ENCODE data around the gene CMYA5.

The CMYA5 gene

DNA sequence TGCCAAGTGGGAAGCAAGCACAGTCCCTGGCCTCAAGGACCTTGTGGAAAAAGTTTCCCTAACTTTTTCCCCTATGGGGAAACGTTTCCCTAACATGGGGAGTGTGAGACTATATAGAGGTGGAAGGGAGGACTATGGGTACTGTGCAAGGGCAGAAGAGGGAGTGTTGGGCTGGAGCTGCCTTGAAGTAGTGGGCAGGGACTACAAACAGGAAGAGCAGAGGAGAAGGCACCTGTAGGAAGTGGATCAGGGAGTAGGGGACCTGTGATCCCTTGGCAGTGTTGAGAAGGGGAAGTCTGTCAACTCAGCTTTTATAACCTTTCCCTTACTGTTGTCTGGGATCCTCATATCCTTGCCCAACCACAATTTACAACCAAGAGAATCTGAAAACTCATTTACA is 1.4 kb downstream of the CMYA5 start:
- H3K4me3 ChIP-seq (ENCODE audit: low read depth, low read length), result no peak overlapping the region
- no peak for DNase-seq (ENCODE audit: low read depth)
- TF ChIP-seq, protein P1, sequence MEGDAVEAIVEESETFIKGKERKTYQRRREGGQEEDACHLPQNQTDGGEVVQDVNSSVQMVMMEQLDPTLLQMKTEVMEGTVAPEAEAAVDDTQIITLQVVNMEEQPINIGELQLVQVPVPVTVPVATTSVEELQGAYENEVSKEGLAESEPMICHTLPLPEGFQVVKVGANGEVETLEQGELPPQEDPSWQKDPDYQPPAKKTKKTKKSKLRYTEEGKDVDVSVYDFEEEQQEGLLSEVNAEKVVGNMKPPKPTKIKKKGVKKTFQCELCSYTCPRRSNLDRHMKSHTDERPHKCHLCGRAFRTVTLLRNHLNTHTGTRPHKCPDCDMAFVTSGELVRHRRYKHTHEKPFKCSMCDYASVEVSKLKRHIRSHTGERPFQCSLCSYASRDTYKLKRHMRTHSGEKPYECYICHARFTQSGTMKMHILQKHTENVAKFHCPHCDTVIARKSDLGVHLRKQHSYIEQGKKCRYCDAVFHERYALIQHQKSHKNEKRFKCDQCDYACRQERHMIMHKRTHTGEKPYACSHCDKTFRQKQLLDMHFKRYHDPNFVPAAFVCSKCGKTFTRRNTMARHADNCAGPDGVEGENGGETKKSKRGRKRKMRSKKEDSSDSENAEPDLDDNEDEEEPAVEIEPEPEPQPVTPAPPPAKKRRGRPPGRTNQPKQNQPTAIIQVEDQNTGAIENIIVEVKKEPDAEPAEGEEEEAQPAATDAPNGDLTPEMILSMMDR (IDR thresholded peaks at IDR 0.05; ENCODE audit: insufficient read depth, low read depth, low read length, missing control alignments), result no peak

DNA sequence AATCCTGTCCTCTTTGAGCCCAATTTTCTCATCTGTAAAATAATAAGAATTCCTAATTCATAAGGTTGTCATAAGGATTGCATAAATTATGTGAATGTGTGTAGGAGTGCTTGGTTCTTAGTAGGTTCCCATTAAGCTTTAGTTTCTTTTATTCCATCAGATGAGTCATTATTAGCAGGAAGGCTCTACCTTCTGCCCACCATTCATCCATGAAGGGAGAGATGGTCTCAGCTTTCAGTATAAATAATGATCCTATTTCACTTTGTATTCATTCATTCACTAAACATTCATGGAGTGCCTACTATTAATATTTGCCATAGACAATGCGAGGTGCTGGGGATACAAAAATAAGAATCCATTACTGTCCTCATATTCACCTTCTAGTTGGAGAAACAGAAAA is 3.0 kb downstream of the CMYA5 start:
- TF ChIP-seq, protein P1 (IDR thresholded peaks at IDR 0.05; ENCODE audit: insufficient read depth, low read depth, low read length, missing control alignments), result no peak
- no peak overlapping the region for H3K4me3 ChIP-seq (ENCODE audit: low read depth, low read length)
- no peak for DNase-seq (ENCODE audit: low read depth)

DNA sequence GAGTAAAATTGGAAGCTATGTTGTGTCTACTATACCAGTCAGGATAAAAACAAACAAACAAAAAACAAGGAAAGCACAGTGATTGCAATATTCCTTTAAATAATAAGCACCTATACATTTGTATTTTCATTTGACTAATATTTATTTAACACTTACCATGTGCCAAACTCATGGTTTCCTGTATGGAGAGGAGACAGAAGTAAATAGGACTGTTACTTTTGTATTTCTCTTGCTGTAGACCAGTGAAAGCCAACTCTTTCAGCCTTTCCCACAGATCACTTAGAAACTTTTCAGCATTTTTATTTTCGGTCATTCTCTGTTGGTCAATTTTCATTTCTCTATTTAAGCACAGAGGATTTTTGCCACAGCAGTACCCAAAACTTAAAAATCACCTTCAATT is 4.5 kb downstream of the CMYA5 start:
- no peak for DNase-seq (ENCODE audit: low read depth)
- H3K4me3 ChIP-seq (ENCODE audit: low read depth, low read length), result no peak overlapping the region
- TF ChIP-seq, protein P1 (IDR thresholded peaks at IDR 0.05; ENCODE audit: insufficient read depth, low read depth, low read length, missing control alignments), result no peak

DNA sequence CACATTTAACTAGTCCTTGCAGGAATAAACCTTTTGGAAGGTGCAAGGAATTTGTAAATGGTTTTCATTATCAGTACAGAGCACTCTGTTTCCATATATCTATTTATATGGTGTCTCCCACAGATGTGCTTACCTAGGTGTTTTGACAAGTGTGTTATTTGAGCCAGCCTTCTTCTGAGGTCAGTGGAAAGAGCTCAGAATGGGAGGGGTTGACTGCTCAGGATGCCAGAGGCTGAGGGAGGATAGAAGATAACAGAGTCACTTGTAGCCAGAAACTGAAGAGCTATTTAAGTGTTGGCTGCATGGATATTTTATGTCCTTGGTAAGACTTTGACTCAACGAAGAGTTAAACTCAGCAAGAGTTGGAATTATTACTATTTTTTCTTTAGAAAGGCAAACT is 5.0 kb downstream of the CMYA5 start:
- no peak for DNase-seq (ENCODE audit: low read depth)
- TF ChIP-seq, protein P1 (IDR thresholded peaks at IDR 0.05; ENCODE audit: insufficient read depth, low read depth, low read length, missing control alignments), result no peak
- H3K4me3 ChIP-seq (ENCODE audit: low read depth, low read length), result no peak overlapping the region

DNA sequence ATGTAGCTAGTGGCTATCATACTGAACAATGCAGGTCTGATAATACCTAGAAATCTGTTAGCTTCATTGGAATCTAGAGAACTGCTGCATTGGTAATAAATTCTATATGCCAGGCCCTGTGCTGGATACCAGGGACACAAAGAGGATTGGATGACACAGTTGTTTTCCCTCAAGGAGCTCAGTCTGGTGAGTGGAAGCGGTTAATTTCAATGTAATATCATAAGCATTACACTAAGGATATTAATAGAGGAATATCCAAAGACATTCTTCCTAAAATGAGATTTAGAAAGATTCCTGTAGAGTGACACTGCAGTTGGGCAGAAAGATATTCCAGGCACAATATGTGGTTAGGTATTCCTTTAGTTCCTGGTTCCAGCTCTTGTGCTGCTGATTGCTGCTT is 5.9 kb downstream of the CMYA5 start:
- H3K4me3 ChIP-seq (ENCODE audit: low read depth, low read length), result no peak overlapping the region
- no peak for DNase-seq (ENCODE audit: low read depth)
- TF ChIP-seq, protein P1 (IDR thresholded peaks at IDR 0.05; ENCODE audit: insufficient read depth, low read depth, low read length, missing control alignments), result no peak

DNA sequence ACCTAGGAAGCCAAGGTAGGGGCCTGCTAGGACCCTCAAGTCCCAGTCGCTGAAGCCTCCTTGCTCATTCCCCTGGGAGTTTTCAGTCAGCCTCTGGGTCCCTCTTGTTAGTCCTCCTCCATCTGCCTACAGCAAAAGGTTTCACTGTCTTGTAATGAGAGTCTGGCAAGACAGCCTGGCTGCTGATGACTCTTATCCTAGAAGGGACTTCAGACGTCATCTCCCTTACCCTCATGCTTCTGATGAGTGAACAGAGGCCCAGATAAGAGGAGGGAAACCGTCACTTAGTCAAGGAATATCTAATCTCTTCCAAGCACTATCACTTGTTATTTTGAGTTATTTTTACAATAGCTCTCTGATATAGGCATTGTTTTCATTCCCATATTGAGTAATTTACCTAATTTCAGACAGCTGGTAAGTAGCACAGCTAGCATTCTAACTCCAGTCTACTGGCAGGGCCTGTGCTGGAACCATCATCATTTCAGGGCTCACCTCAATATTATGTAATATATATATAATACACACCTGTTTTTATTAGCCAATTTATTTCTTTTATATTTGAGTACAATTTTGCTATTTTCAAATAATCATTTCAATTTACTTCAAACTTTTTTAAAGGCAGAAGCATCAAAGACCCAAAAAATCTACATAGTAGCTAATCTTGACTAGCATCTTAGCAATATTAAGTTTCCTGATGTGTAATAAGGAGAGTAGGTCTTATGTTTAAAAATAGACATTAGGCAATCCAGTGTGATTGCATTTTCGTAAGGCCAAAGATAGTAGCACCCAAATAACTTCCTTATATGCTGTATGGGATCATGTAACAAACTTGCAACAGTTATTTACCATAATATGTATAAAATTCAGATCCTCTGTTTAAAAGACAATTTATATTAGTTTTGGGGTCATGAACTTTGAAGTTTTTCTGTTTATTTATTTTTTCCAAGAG is 7.9 kb downstream of the CMYA5 start:
- H3K4me3 ChIP-seq (ENCODE audit: low read depth, low read length), result no peak overlapping the region
- TF ChIP-seq, protein P1 (IDR thresholded peaks at IDR 0.05; ENCODE audit: insufficient read depth, low read depth, low read length, missing control alignments), result no peak
- peak; percentile 35 for DNase-seq (ENCODE audit: low read depth)

Data from GM12865 (cell line).